ENCODE measurements around the gene RC3H1. TPM values are rescaled to one million over a fixed set of nuclear protein-coding genes. Genes with fewer than 3 reads are reported as not detected.

The RC3H1 gene
- total and polyA plus RNA-seq, 2 of the 8 experiments (the other 6 are each of a cell fraction or from before 2014, with no cell fraction given) = 7.4 to 32.2 TPM

DNA sequence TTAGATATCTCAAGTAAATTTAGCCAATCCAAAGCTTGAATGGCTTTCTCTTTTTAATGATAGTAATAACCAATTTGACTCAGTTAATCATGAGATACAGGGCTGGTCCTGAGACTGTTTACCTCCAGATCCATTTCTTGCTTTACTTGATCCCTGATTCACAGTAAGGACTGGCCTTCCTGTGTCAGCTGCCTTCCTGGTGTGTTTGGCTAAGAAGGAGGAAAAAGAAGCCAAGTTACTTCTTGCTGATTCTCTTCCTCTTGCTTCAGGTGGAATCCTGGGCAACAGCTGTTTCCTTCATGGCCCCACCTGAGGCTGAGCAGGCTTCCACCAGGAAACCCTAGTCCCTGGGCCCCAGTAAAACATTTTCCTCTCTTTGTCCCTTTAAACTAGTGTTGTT lies 14.6 kb upstream of the RC3H1 start:
- Histone ChIP-seq H4K5ac (ENCODE audit: insufficient read length, low read depth, low read length) (no peak overlapping the region), H2AK5ac (ENCODE audit: low read depth, low read length) (no peak overlapping the region), H3K56ac (replicated peaks; ENCODE audit: insufficient read length, low read depth, low read length) (no peak overlapping the region), H3K4ac (replicated peaks; ENCODE audit: insufficient read length, low read depth, low read length) (no peak overlapping the region), H4K91ac (replicated peaks; ENCODE audit: insufficient read length, low read length) (no peak overlapping the region), H3K14ac (ENCODE audit: insufficient read length) (no peak overlapping the region), H3K36me3 (ENCODE audit: control insufficient read depth in 2 of 4, insufficient read depth in 4 of 4, low read length in 3 of 4) (no peaks in the 10 kb centered on the region), H3K79me1 (ENCODE audit: low read depth, low read length) (no peaks in the 10 kb centered on the region), H2BK5ac (ENCODE audit: low read depth, low read length) (no peak overlapping the region), H4K20me1 (replicated peaks in 1 of 2; ENCODE audit: control insufficient read depth in 1 of 2, insufficient read depth in 2 of 2, low read length in 2 of 2) (no peaks in the 10 kb centered on the region), H4K8ac (ENCODE audit: extremely low read depth, insufficient read depth, low read length) (no peak overlapping the region), H3K23me2 (ENCODE audit: low read depth, low read length) (no peaks in the 10 kb centered on the region), H3K4me3 (ENCODE audit: extremely low read depth in 1 of 4, insufficient read depth in 2 of 4, low read depth in 3 of 4, low read length in 4 of 4) (no peak overlapping the region), H3K27me3 (replicated peaks in 1 of 4; ENCODE audit: control insufficient read depth in 3 of 4, extremely low read depth in 1 of 4, insufficient read depth in 3 of 4, low read length in 3 of 4) (peaks cover 0 to 4% (median 3%) of the 10 kb centered on the region in 4 experiments; a peak in 6 of 7 replicates), H3K9me3 (ENCODE audit: insufficient read depth in 2 of 2, low read depth in 1 of 2, low read length in 1 of 2) (no peaks in the 10 kb centered on the region), H2BK120ac (replicated peaks; ENCODE audit: low read depth, low read length) (no peak overlapping the region), H2BK20ac (ENCODE audit: low read length) (no peak overlapping the region), H2BK12ac (ENCODE audit: low read depth, low read length) (no peak overlapping the region), H3K4me2 (ENCODE audit: insufficient read depth in 1 of 2, low read depth in 2 of 2, low read length in 2 of 2) (no peak overlapping the region), H3K79me2 (ENCODE audit: control insufficient read depth in 1 of 2, insufficient read depth in 2 of 2, low read length in 2 of 2) (no peaks in the 10 kb centered on the region), H3K9ac (replicated peaks in 1 of 4; ENCODE audit: extremely low read depth in 1 of 4, low read depth in 3 of 4, low read length in 3 of 4) (no peak overlapping the region), H3K18ac (ENCODE audit: extremely low read depth, low read length) (no peak overlapping the region), H3K27ac (ENCODE audit: low read depth, low read length) (no peak overlapping the region), H2AFZ (ENCODE audit: low read length) (no peak overlapping the region), H3K4me1 (replicated peaks in 1 of 4; ENCODE audit: control insufficient read depth in 3 of 4, insufficient read depth in 4 of 4, low read length in 3 of 4) (no peaks in the 10 kb centered on the region), H2BK15ac (ENCODE audit: low read length) (no peak overlapping the region), H3K23ac (ENCODE audit: insufficient read length) (no peak overlapping the region)
- CTCF ChIA-PET (ENCODE audit: partially characterized antibody) = interaction anchor here (1.2 to 1.5 kb wide), 3 partner anchors 13 to 78 kb away, joined by 3 to 4 read pairs (median 3); no protein-coding TSS in a partner anchor
- FAIRE-seq (no peak), DNase-seq (ENCODE audit: low read depth in 1 of 2, low spot score in 2 of 2) (no peak)
- POLR2A ChIA-PET (ENCODE audit: partially characterized antibody) = interaction anchor here (1.0 kb wide), 1 partner anchor 9 kb away, joined by 3 read pairs; no protein-coding TSS in a partner anchor
- TF ChIP-seq KDM5A (IDR thresholded peaks at IDR 0.05; ENCODE audit: low read length) (no peak), BCL11A (IDR thresholded peaks at IDR 0.05; ENCODE audit: low read depth in 2 of 2, low read length in 2 of 2) (no peak), TAF1 (IDR thresholded peaks at IDR 0.05; ENCODE audit: low read depth, low read length) (no peak), RXRA (IDR thresholded peaks at IDR 0.05; ENCODE audit: insufficient read depth, low read depth, low read length) (no peak), YY1 (IDR thresholded peaks at IDR 0.05; ENCODE audit: low read depth, low read length) (no peak), BRCA1 (IDR thresholded peaks at IDR 0.05; ENCODE audit: low read depth, low read length) (no peak), FOSL1 (IDR thresholded peaks at IDR 0.05; ENCODE audit: insufficient read depth, low read depth, low read length) (no peak), SAP30 (IDR thresholded peaks at IDR 0.05; ENCODE audit: insufficient read depth, insufficient replicate concordance, low read length) (no peak), TEAD4 (IDR thresholded peaks at IDR 0.05; ENCODE audit: low read depth, low read length) (no peak), GABPA (IDR thresholded peaks at IDR 0.05; ENCODE audit: borderline replicate concordance, insufficient read depth, low read length) (no peak), ZNF274 (IDR thresholded peaks at IDR 0.05; ENCODE audit: borderline replicate concordance, extremely low read depth, low read length) (no peak), HDAC6 (IDR thresholded peaks at IDR 0.05; ENCODE audit: low read depth, low read length) (no peak), MAFK (IDR thresholded peaks at IDR 0.05; ENCODE audit: low read depth, low read length) (no peak)
- TF ChIP-seq, protein P1, sequence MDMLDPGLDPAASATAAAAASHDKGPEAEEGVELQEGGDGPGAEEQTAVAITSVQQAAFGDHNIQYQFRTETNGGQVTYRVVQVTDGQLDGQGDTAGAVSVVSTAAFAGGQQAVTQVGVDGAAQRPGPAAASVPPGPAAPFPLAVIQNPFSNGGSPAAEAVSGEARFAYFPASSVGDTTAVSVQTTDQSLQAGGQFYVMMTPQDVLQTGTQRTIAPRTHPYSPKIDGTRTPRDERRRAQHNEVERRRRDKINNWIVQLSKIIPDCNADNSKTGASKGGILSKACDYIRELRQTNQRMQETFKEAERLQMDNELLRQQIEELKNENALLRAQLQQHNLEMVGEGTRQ (IDR thresholded peaks at IDR 0.05; ENCODE audit: low read length) = no peak
- TF ChIP-seq, protein P2, sequence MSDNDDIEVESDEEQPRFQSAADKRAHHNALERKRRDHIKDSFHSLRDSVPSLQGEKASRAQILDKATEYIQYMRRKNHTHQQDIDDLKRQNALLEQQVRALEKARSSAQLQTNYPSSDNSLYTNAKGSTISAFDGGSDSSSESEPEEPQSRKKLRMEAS (IDR thresholded peaks at IDR 0.05) = no peak

Measured in H1 (cell line).